SK-N-SH treated with all-trans-retinoic acid at 6 μM for 48 hours (cell line): ENCODE data around the gene CALN1.

Experiments
- GLIS3 ChIP-seq: fragments of 250-450 bp; sonication (Bioruptor Pico); IDR thresholded peaks from 2 replicates; pipeline ENCODE4 v1.5.0; 2020; ENCODE audit warnings: mild to moderate bottlenecking, moderate library complexity
- SNAI2 ChIP-seq: fragments of 250-450 bp; sonication (Bioruptor Pico); IDR thresholded peaks from 2 replicates; pipeline ENCODE4 v1.5.0; 2020; ENCODE audit warnings: mild to moderate bottlenecking, moderate library complexity
- TF ChIP-seq, protein P1 (sequence below): fragments of 250-450 bp; sonication (Bioruptor Pico); IDR thresholded peaks from 2 replicates; pipeline ENCODE4 v1.8.0; 2020; ENCODE audit warnings: mild to moderate bottlenecking, moderate library complexity, borderline replicate concordance

DNA sequence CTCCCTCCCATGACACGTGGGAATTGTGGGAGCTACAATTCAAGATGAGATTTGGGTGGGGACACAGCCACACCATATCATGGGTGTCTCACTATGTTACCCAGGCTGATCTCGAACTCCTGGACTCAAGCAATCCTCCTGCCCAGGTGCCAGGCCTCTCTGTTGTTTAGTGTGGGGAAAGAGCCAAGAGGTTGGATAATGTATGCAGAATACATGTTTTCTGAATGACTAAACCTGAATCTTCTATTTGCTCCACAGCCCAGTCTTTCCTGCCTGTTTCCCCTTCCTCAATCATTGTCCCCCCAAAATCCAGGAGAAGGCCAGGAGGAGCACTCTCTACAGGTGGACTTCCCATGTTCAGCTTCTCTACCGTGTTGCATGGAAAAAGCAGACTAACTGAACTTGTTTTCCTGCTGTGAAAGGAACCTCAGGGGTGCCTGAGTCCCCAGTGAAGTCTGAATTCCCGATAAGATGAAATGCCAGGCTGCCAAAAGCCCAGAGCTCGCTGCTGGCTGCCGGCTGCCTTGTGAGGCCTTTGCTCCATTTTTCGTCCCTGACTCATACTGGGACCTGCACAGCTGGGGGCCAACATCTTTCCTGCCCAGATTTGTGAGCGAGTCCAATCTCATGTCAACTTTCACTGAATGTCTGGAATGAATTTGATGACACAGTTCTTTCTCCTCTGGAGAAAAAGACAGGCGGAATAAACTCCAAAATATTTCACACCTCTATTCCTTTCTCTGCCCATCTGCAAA is 588.0 kb downstream of the CALN1 start:
- TF ChIP-seq GLIS3 (no peak), SNAI2 (CRISPR knock-in tag) (no peak)
- TF ChIP-seq, protein P1, sequence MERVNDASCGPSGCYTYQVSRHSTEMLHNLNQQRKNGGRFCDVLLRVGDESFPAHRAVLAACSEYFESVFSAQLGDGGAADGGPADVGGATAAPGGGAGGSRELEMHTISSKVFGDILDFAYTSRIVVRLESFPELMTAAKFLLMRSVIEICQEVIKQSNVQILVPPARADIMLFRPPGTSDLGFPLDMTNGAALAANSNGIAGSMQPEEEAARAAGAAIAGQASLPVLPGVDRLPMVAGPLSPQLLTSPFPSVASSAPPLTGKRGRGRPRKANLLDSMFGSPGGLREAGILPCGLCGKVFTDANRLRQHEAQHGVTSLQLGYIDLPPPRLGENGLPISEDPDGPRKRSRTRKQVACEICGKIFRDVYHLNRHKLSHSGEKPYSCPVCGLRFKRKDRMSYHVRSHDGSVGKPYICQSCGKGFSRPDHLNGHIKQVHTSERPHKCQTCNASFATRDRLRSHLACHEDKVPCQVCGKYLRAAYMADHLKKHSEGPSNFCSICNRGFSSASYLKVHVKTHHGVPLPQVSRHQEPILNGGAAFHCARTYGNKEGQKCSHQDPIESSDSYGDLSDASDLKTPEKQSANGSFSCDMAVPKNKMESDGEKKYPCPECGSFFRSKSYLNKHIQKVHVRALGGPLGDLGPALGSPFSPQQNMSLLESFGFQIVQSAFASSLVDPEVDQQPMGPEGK (CRISPR knock-in tag), result no peak
